H1 (cell line): ENCODE measurements around the gene KDM8. TPM values are rescaled to one million over a fixed set of nuclear protein-coding genes. Genes with fewer than 3 reads are reported as not detected.

ENCODE experiments used
- KDM1A ChIP-seq: fragments of 200-600, 300-600 bp; sonication (generic); IDR thresholded peaks from 2 replicates; pipeline ENCODE4 v1.7.1; 2016; ENCODE audit warnings: mild to moderate bottlenecking, low read length, borderline replicate concordance
- KDM4A ChIP-seq: IDR thresholded peaks from one replicate; pipeline ENCODE4 v1.7.1; 2012; ENCODE audit warnings: low read depth, mild to moderate bottlenecking, moderate library complexity, low read length, inconsistent platforms; ENCODE audit not compliant: severe bottlenecking
- MAFK ChIP-seq: IDR thresholded peaks from 2 replicates; pipeline ENCODE4 v1.6.1; 2012; ENCODE audit warnings: low read depth, mild to moderate bottlenecking, improper control_type of control experiment, low read length
- MAX ChIP-seq: IDR thresholded peaks from 2 replicates; pipeline ENCODE4 v1.6.1; 2012; ENCODE audit warnings: inconsistent platforms
- TBP ChIP-seq: IDR thresholded peaks from 2 replicates; pipeline ENCODE4 v1.6.1; 2011; ENCODE audit warnings: low read depth, low read length, improper control_type of control experiment
- polyA plus RNA-seq, 7 experiments: library from polyadenylated mRNA; depleted of rRNA in 3 of 7; stranded (reverse) in 5 of 7; unstranded in 2 of 7; fragments of >200 nt in 5 of 7; fragments of 200-250 nt in 2 of 7; gene quantifications; 1 replicate in 5 of 7; 2 replicates in 1 of 7; 4 replicates in 1 of 7; pipeline versions ENCODE4 v1.2.1 to v1.2.3, GENCODE V29; 2011 to 2013; ENCODE audit warnings: missing spikeins in 2 of 7, mixed read lengths in 2 of 7
- total RNA-seq: library from RNA; stranded (reverse); fragmentation: NEBNext Ultra II Directional; extraction: Animal tissue kit (Norgen Biotek cat#: 25700); gene quantifications from 2 replicates; pipeline ENCODE4 v1.2.1, GENCODE V29; 2021

Gene KDM8
- total and polyA plus RNA-seq, 2 of the 8 experiments (the other 6 are each of a cell fraction or from before 2014, with no cell fraction given): 10.3 to 12.8 TPM

GRCh38 chr16:27211026-27211425, 7.7 kb downstream of the KDM8 start (continued):
- TF ChIP-seq KDM4A (no peak), KDM1A (no peak), MAX (no peak), TBP (no peak), MAFK (no peak)
